ENCODE measurements around the gene CASD1. TPM values are rescaled to one million over a fixed set of nuclear protein-coding genes. Genes with fewer than 3 reads are reported as not detected.

The CASD1 gene
- polyA plus RNA-seq, 1 donor from 2014 or later = 187 TPM

- Histone ChIP-seq H3K4me2 (ENCODE audit: low read length) (no peak overlapping the region), H3K79me2 (replicated peaks; ENCODE audit: insufficient read depth, low read length) (no peaks in the 10 kb centered on the region), H3K9me2 (ENCODE audit: insufficient read depth, low read length) (no peaks in the 10 kb centered on the region), H3K4me3 (ENCODE audit: low read length) (no peak overlapping the region), H3K27ac (ENCODE audit: low read length) (no peak overlapping the region), H3K36me3 (ENCODE audit: insufficient read depth, low read length) (no peaks in the 10 kb centered on the region), H3K27me3 (ENCODE audit: insufficient read depth, low read depth, low read length) (no peaks in the 10 kb centered on the region), H2AFZ (ENCODE audit: low read depth, low read length) (no peak overlapping the region), H3F3A (ENCODE audit: insufficient read depth, low read length, poor library complexity, severe bottlenecking) (no peaks in the 10 kb centered on the region), H3K9ac (ENCODE audit: low read length) (no peak overlapping the region), H3K9me3 (ENCODE audit: low read length) (no peaks in the 10 kb centered on the region), H4K20me1 (ENCODE audit: insufficient read depth) (no peaks in the 10 kb centered on the region)
- TF ChIP-seq REST (IDR thresholded peaks at IDR 0.05; ENCODE audit: borderline replicate concordance) (no peak), MXI1 (conservative IDR thresholded peaks at IDR 0.05; ENCODE audit: poor library complexity, severe bottlenecking) (no peak), TAF1 (IDR thresholded peaks at IDR 0.05; ENCODE audit: low read depth) (no peak), EZH2 (IDR thresholded peaks at IDR 0.05; ENCODE audit: borderline replicate concordance, insufficient read depth, low read length, poor library complexity, severe bottlenecking) (no peak), RAD21 (conservative IDR thresholded peaks at IDR 0.05) (no peak), EP300 (conservative IDR thresholded peaks at IDR 0.05; ENCODE audit: poor library complexity, severe bottlenecking) (no peak), POLR2AphosphoS5 (IDR thresholded peaks at IDR 0.05) (no peak), SMC3 (conservative IDR thresholded peaks at IDR 0.05; ENCODE audit: poor library complexity) (no peak)
- TF ChIP-seq, protein P1, sequence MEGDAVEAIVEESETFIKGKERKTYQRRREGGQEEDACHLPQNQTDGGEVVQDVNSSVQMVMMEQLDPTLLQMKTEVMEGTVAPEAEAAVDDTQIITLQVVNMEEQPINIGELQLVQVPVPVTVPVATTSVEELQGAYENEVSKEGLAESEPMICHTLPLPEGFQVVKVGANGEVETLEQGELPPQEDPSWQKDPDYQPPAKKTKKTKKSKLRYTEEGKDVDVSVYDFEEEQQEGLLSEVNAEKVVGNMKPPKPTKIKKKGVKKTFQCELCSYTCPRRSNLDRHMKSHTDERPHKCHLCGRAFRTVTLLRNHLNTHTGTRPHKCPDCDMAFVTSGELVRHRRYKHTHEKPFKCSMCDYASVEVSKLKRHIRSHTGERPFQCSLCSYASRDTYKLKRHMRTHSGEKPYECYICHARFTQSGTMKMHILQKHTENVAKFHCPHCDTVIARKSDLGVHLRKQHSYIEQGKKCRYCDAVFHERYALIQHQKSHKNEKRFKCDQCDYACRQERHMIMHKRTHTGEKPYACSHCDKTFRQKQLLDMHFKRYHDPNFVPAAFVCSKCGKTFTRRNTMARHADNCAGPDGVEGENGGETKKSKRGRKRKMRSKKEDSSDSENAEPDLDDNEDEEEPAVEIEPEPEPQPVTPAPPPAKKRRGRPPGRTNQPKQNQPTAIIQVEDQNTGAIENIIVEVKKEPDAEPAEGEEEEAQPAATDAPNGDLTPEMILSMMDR (IDR thresholded peaks at IDR 0.05; ENCODE audit: poor library complexity, severe bottlenecking) = no peak
These were observed 33.3 kb upstream of the CASD1 start for GRCh38 chr7:94476251-94476840.

DNA sequence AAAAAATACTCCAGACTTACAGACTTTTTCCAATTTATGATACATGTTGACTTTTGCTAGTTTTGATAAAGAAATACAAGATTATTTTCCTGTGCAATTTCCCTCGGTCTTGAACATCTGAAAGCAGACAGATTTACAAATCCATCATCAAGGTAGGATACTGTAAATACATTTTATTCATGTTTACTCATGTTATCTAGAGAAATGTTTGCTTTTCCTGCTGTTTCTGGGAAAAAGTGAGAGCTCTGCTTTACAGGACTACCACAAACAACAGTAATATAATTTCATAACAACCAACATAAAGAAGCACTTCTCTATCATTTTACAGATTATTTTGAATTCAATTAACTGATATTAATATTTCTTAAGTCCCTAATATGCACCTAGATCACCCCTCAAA lies 31.7 kb upstream of the CASD1 start:
- H4K20me1 ChIP-seq (ENCODE audit: insufficient read depth) = no peaks in the 10 kb centered on the region
- no peak for TF ChIP-seq RAD21 (conservative IDR thresholded peaks at IDR 0.05)
- TF ChIP-seq MXI1 (conservative IDR thresholded peaks at IDR 0.05; ENCODE audit: poor library complexity, severe bottlenecking) = no peak
- no peak for TF ChIP-seq EP300 (conservative IDR thresholded peaks at IDR 0.05; ENCODE audit: poor library complexity, severe bottlenecking)
- no peak overlapping the region for H2AFZ ChIP-seq (ENCODE audit: low read depth, low read length)
- no peak overlapping the region for H3K27ac ChIP-seq (ENCODE audit: low read length)
- H3K27me3 ChIP-seq (ENCODE audit: insufficient read depth, low read depth, low read length) = no peaks in the 10 kb centered on the region
- H3K4me3 ChIP-seq (ENCODE audit: low read length) = no peak overlapping the region
- no peak overlapping the region for H3K4me2 ChIP-seq (ENCODE audit: low read length)
- H3K9ac ChIP-seq (ENCODE audit: low read length) = no peak overlapping the region
- no peaks in the 10 kb centered on the region for H3K9me2 ChIP-seq (ENCODE audit: insufficient read depth, low read length)
- H3K36me3 ChIP-seq (ENCODE audit: insufficient read depth, low read length) = no peaks in the 10 kb centered on the region
- H3K9me3 ChIP-seq (ENCODE audit: low read length) = no peaks in the 10 kb centered on the region
- H3K79me2 ChIP-seq (replicated peaks; ENCODE audit: insufficient read depth, low read length) = no peaks in the 10 kb centered on the region
- H3F3A ChIP-seq (ENCODE audit: insufficient read depth, low read length, poor library complexity, severe bottlenecking) = no peaks in the 10 kb centered on the region

All from neural cell (in vitro differentiated cells).